Fibroblast of lung (primary cell): ENCODE results near the gene GPBAR1. TPM values are rescaled to one million over a fixed set of nuclear protein-coding genes. Genes with fewer than 3 reads are reported as not detected.

Experiments used
- DNase-seq, 2 donors: peaks; one replicate each; pipeline versions ENCODE4 v3.0.0 to v3.0.0-alpha.2; 2010; ENCODE audit warnings: low read depth in 2 of 2
- H2AFZ ChIP-seq: 2 replicates; pipeline ENCODE4 v1.5.1; 2012; ENCODE audit warnings: low read length, control low read depth, inconsistent platforms
- H3K27ac ChIP-seq: 2 replicates; pipeline ENCODE4 v1.5.1; 2011; ENCODE audit warnings: low read length, control low read depth; ENCODE audit not compliant: insufficient read depth
- H3K27me3 ChIP-seq: 2 replicates; pipeline ENCODE4 v1.5.1; 2011; ENCODE audit warnings: mild to moderate bottlenecking, low read length; ENCODE audit not compliant: control insufficient read depth, insufficient read depth
- H3K36me3 ChIP-seq: 2 replicates; pipeline ENCODE4 v1.5.1; 2011; ENCODE audit warnings: low read length; ENCODE audit not compliant: control insufficient read depth, insufficient read depth
- H3K4me1 ChIP-seq: 2 replicates; pipeline ENCODE4 v1.5.1; 2011; ENCODE audit warnings: low read length; ENCODE audit not compliant: control insufficient read depth, insufficient read depth; ENCODE audit errors: extremely low read depth
- H3K4me2 ChIP-seq: 2 replicates; pipeline ENCODE4 v1.5.1; 2011; ENCODE audit warnings: low read length, control low read depth; ENCODE audit not compliant: insufficient read depth; ENCODE audit errors: extremely low read depth
- H3K4me3 ChIP-seq, 4 experiments: fragments of 200-600 bp in 1 of 4; sonication (generic) in 1 of 4; replicated peaks in 1 of 4; 2 replicates each; pipeline ENCODE4 v1.5.1; 2011 to 2016; ENCODE audit warnings: low read length in 4 of 4, low read depth in 3 of 4, mild to moderate bottlenecking in 3 of 4, control low read depth in 2 of 4, inconsistent platforms in 1 of 4, mixed read lengths in 1 of 4; ENCODE audit not compliant: insufficient read depth in 1 of 4; ENCODE audit errors: control extremely low read depth in 1 of 4
- H3K79me2 ChIP-seq: 2 replicates; pipeline ENCODE4 v1.5.1; 2012; ENCODE audit warnings: mild to moderate bottlenecking, low read length, inconsistent platforms; ENCODE audit not compliant: control insufficient read depth, insufficient read depth
- H3K9ac ChIP-seq: 2 replicates; pipeline ENCODE4 v1.5.1; 2011; ENCODE audit warnings: mild to moderate bottlenecking, low read length, control low read depth; ENCODE audit not compliant: insufficient read depth
- H3K9me3 ChIP-seq: 2 replicates; pipeline ENCODE4 v1.5.1; 2012; ENCODE audit warnings: low read depth, low read length; ENCODE audit not compliant: control insufficient read depth, insufficient read depth
- H4K20me1 ChIP-seq: 2 replicates; pipeline ENCODE4 v1.5.1; 2011; ENCODE audit warnings: low read length; ENCODE audit not compliant: control insufficient read depth, insufficient read depth; ENCODE audit errors: extremely low read depth
- CTCF ChIP-seq, 2 donors: IDR thresholded peaks in 1 of 2; conservative IDR thresholded peaks in 1 of 2; 1 replicate in 1 of 2; 2 replicates in 1 of 2; pipeline ENCODE4 v1.5.1; 2011 to 2012; ENCODE audit warnings: low read length in 2 of 2, control low read depth in 1 of 2, inconsistent platforms in 1 of 2, low read depth in 1 of 2, mild to moderate bottlenecking in 1 of 2
- EZH2 ChIP-seq: IDR thresholded peaks from 2 replicates; pipeline ENCODE4 v1.5.1; 2012; ENCODE audit warnings: low read length, control low read depth, mild to moderate bottlenecking; ENCODE audit errors: missing control alignments
- polyA plus RNA-seq, 2 donors: library from polyadenylated mRNA; depleted of rRNA in 1 of 2; stranded (reverse) in 1 of 2; unstranded in 1 of 2; fragments of >200 nt; gene quantifications; 2 replicates each; pipeline ENCODE4 v1.2.1, GENCODE V29; 2011 to 2012; ENCODE audit warnings: missing spikeins in 1 of 2
- total RNA-seq: library from RNA; depleted of rRNA; stranded (reverse); fragments of >200 nt; gene quantifications from 2 replicates; pipeline ENCODE4 v1.2.1, GENCODE V29; 2014

GPBAR1 gene
- total and polyA plus RNA-seq, 2 donors (not counting 1 experiment from before 2014, with no cell fraction given): under 0.01 TPM; not detected in 1

GRCh38 chr2:218255446-218255845 lies 5.4 kb upstream of the GPBAR1 start:
- Histone ChIP-seq H3K9ac (no peak overlapping the region), H3K4me1 (peaks cover 8% of the 10 kb centered on the region), H4K20me1 (no peaks in the 10 kb centered on the region), H3K27me3 (no peaks in the 10 kb centered on the region), H3K27ac (no peak overlapping the region), H3K36me3 (peaks cover 16% of the 10 kb centered on the region), H3K4me2 (no peak overlapping the region), H2AFZ (no peak overlapping the region), H3K9me3 (no peaks in the 10 kb centered on the region), H3K4me3 (no peak overlapping the region), H3K79me2 (no peaks in the 10 kb centered on the region)
- TF ChIP-seq CTCF (conservative IDR thresholded peaks at IDR 0.05 in 1 of 2, IDR thresholded peaks at IDR 0.05 in 1 of 2; ENCODE audit: low read depth in 1 of 2, low read length in 2 of 2): no peak
- no peak for TF ChIP-seq EZH2
- peak; percentile 46 to 67 for DNase-seq

- Histone ChIP-seq H3K4me1 (peaks cover 8% of the 10 kb centered on the region), H2AFZ (no peak overlapping the region), H3K4me2 (no peak overlapping the region), H3K9me3 (no peaks in the 10 kb centered on the region), H3K79me2 (no peaks in the 10 kb centered on the region), H3K27ac (no peak overlapping the region), H3K4me3 (no peak overlapping the region), H3K9ac (no peak overlapping the region), H3K27me3 (no peaks in the 10 kb centered on the region), H3K36me3 (peaks cover 16% of the 10 kb centered on the region), H4K20me1 (no peaks in the 10 kb centered on the region)
- TF ChIP-seq EZH2: no peak
- no peak for DNase-seq
Observed at GRCh38 chr2:218256612-218257350, 4.0 kb upstream of the GPBAR1 start.

GRCh38 chr2:218257390-218257981 lies 3.3 kb upstream of the GPBAR1 start:
- H3K27ac ChIP-seq: no peak overlapping the region
- H3K79me2 ChIP-seq: no peaks in the 10 kb centered on the region
- peaks cover 8% of the 10 kb centered on the region for H3K4me1 ChIP-seq
- no peak overlapping the region for H3K4me3 ChIP-seq
- no peaks in the 10 kb centered on the region for H4K20me1 ChIP-seq
- no peak overlapping the region for H3K9ac ChIP-seq
- H3K36me3 ChIP-seq: peaks cover 13% of the 10 kb centered on the region
- H3K27me3 ChIP-seq: no peaks in the 10 kb centered on the region
- H2AFZ ChIP-seq: no peak overlapping the region
- no peaks in the 10 kb centered on the region for H3K9me3 ChIP-seq
- TF ChIP-seq EZH2 (no peak), CTCF (conservative IDR thresholded peaks at IDR 0.05 in 1 of 2, IDR thresholded peaks at IDR 0.05 in 1 of 2; ENCODE audit: low read depth in 1 of 2, low read length in 2 of 2) (peak; percentile 49 to 61)
- DNase-seq: no peak
- H3K4me2 ChIP-seq: no peak overlapping the region
